GM18867 (cell line): ENCODE results near the gene TAS2R50.
"Not testable (repeated sequence)": the region's sequence is repeated elsewhere in the genome, so short reads cannot be mapped to it uniquely, and the experiment has no call there.

ENCODE experiments used
- ATAC-seq: cut with Tn5 transposase; IDR thresholded peaks from one replicate; pipeline ENCODE4 v1.9.1; 2021; ENCODE audit warnings: mild to moderate bottlenecking, moderate library complexity; ENCODE audit not compliant: unreplicated experiment

Gene TAS2R50

GRCh38 chr12:10986812-10987211 lies at the start of gene TAS2R50:
TSS of gene TAS2R50 (minus strand) at chr12:10986912. CDS start at chr12:10986860, 52 bp downstream.
- ATAC-seq: no peak

- ATAC-seq: not testable (repeated sequence)
Observed at GRCh38 chr12:11033959-11034358, 47.2 kb upstream of the TAS2R50 start.

GRCh38 chr12:11031307-11031706 lies 44.6 kb upstream of the TAS2R50 start, which contains the start of gene TAS2R31:
TSS of gene TAS2R31 (minus strand) at chr12:11031407. CDS start at chr12:11031335, 72 bp downstream.
- ATAC-seq: no peak

DNA sequence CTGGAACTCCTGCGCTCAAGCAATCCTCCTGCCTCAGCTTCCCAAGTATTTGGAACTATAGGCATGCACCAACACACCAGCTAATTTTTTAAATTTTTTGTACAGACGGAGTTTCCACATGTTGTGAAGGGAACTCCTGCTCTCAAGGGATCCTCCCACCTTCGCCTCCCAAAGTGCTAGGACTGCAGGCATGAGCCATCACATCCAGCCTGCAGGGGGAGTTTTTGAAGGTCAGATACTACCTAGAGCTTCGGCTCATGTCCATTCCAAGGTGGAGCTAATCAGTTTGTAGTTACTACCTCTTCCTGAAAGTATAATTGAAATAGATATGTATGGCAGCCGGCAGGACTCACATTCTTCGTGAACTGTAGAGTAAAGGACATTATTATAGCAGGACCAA lies 39.4 kb upstream of the TAS2R50 start:
- no peak for ATAC-seq

GRCh38 chr12:11023387-11023786 lies 36.7 kb upstream of the TAS2R50 start:
- no peak for ATAC-seq

DNA sequence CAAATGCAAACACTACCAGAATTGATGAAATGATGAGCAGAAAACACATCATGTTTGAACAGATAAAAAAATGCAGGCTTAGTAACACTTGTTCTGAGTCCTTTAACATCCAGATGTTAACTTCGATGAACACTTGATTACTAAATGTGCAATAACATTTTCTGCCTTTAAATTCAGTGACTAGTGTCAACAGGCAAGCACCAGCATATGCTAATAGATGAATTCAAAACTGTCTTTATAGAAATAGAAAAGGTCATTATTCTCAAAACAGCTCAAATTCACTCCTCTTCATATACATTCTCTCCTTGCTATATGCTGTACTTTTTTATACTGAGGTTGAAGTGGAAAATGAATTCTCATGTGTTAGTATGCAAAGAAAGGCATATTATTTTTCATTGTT lies 35.8 kb upstream of the TAS2R50 start, which contains the start of gene TAS2R19:
Gene TAS2R19, minus strand, starts transcription at position 101 of the 400 bp plus-strand sequence. Its CDS starts 49 bp downstream, at position 52.
- no peak for ATAC-seq

DNA sequence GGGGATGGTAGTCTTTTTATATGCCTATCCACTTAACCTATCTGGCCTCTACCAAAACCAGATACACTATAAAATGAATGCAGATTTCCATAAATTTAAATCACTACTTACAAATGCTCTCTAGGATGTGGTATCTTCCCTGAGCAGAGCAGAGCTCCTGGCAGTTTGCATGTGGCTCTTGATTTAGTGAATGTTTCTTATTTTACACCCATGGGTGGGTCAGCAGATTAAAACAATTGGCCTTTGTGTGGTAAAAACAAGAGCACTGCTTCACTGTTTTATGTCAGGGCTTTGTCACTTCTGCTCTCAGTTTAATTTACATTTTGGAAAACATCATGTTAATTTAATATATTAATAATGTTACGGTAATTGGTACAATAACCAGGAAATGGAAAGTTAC lies 30.2 kb upstream of the TAS2R50 start:
- ATAC-seq: no peak

- no peak for ATAC-seq
Observed at GRCh38 chr12:11015775-11016430, 29.2 kb upstream of the TAS2R50 start.

- no peak for ATAC-seq
Observed at GRCh38 chr12:11014234-11014633, 27.5 kb upstream of the TAS2R50 start.

DNA sequence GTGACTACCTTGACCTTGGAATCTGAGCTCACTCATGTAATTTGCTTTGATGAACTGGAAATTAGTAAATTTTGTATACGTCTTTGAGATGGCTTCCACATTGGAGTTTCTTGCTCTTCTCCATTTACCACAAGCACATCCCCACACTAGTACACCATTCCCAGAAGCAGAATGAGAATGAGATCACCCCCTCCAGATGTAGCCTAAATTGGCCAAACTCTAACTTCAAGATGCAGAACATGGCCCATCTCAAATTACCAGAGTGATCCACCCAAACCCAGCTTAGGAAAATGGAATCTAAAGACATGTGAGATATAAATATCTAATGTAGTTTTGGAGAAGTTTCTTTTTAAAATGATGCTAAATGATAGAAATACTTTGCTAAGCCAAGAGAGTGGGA lies 20.9 kb upstream of the TAS2R50 start:
- no peak for ATAC-seq

GRCh38 chr12:10998204-10998603 lies 11.5 kb upstream of the TAS2R50 start, which contains the start of gene TAS2R20:
TSS of gene TAS2R20 (minus strand) at chr12:10998304. CDS start at chr12:10997875, 429 bp downstream.
- no peak for ATAC-seq

DNA sequence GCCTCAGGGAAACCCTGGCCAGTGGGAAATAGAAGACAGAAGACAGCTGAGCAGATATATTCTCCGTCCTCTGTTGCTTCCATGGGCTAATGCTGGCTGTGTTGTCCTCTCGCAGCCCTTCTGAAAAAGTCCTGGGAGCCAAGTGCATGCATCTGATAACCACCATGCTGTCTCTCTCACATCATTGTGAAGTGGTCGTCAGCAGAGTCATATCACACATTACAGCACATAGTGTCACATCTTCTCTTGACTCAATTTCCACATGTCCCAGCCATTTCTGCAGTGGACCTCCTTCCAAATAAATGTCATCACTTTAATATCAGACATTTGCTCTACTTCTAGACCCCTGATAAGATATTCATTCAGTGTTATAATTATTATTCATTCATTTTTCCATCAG lies 7.6 kb upstream of the TAS2R50 start:
- ATAC-seq: no peak

DNA sequence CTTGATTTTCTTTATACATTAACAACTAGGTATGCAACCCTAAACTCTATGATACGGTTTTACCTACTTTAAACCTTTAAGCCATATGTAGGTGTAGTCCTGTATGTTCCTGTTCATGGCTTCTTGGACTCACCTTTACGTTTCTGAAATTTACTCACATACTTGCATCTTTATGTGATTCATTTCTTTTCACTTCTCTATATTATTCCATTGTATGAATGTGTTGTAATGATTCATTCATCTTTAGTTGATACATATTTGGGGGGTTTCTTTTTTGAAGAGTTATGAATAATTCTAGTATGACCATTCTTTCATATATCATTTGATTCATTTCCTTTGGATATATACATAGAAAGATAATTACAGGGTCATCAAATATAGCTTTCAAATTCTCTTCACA lies 2.4 kb upstream of the TAS2R50 start:
- ATAC-seq: no peak

- no peak for ATAC-seq
Observed at GRCh38 chr12:10982244-10982643, 4.5 kb downstream of the TAS2R50 start.

DNA sequence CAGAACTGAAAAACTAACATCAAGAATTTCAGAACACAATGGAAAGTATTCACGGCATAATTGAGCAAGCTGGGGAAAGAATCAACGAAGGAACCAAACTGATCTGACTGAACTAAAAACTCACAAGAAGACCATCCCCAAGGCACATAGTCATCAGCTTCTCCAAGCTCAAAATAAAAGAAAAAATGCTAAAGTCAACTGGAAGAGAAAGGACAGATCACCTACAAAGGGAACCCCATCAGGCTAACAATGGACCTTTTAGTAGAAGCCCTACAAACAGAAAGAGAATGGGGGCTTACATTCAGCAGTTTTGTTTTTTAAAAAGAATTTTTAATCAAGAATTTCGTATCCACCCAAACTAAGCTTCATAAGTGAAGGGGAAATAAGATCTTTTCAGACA lies 11.7 kb downstream of the TAS2R50 start:
- no peak for ATAC-seq

DNA sequence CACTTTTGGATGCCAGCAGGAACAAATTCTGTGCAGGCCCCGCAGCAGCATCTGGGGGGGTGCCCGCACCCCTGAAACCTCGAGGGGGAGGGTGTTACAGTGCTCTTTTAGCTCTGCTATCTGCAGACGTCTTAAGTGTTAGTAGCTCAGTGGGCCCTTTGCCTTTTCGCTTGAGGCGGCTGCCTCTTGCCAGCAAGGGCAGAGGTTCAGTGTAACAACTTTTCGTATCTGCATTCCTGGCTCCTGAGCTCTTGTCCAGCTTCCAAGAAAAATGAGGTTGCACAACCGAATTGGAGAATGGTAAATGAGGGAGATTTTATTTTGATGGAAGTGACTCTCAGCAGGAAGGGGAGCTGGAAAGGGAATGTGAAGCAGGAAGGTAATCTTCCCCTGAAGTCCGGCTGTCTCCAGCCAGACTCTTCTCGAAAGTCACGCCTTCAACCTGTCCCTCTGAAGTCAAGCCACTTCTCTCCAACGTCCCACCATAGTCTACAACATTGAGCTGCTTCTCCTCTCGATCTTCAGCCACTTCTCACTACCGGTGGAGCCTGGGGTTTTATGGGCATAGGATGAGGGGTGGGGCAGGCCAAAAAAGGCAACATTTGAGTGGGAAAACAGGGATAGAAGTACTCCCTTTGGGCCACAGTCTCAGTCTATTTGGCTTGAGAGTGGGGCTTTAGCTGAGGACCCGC lies 17.8 kb downstream of the TAS2R50 start:
- ATAC-seq: no peak

- ATAC-seq: no peak
Observed at GRCh38 chr12:10967409-10967808, 19.3 kb downstream of the TAS2R50 start.

DNA sequence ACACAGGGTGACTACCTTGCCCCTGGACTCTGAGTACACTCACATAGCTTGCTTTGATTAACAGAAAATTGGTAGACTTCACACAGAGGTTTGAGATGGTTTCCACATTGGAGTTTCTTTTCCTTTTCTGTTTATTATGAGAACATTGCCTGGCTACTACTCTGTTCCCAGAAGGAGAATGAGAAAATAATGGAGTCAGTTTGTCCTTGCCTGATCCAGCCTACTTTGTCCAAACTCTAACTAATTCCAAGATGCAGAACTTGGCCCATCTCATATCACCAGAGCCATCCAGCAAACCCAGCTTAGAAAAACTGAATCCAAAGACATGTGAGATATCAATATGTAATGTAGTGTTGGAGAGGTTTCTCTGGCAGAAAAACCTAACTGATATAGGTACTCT lies 20.4 kb downstream of the TAS2R50 start:
- no peak for ATAC-seq

DNA sequence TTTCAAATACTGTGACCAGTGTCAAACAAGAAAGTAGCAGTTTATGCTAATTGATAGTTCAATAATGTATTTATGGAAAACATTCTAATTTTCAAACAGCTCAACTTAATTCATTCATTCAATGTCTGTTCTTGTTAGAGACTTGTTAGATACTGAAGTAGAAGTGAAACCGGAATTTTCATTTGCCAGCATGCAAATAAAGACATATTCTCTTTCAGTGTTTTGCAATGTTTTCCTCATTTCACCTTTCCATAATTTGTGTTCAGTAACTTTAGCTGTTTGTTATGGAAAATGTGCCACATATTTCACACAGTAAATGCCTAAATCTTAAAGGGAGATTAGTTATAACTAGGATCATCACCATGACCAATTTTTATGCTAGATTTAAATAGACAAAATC lies 21.2 kb downstream of the TAS2R50 start:
- ATAC-seq: no peak

DNA sequence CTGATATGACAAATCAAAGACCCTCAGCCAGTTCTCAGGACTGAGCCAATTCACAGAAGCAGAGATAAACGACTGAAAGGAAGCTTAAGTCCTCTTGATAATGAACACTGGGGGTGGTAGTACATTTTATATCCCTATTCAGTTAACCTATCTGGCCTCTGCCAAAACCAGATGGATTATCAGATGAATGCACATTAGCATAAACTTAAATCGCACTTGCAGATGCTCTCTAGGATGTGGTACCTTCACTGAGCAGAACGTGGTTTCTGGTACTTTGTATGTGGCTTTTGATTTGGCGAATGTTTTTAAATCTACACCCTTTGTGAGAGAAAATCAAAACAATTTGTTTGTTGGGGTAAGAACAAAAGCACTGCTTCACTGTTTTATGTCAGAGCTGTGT lies 26.5 kb downstream of the TAS2R50 start:
- ATAC-seq: no peak

DNA sequence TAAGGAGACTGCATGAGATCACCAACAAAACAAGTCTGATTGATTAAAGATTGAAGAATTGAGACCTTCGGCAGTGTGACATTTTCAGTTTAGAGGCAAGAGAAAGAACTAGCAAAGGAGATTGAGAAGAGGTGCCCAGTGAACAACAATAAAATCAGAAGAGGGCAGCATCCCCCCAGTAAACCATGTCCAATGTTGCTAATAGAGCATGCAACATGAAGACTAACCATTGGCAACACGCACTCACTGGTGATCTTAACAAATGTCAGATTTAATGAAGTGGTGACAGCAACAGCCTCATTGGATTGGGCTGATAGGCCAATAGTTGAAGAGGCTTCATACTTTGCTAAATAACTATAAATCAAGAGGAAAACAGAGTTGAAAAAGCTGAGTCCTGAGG lies 26.9 kb downstream of the TAS2R50 start:
- no peak for ATAC-seq

DNA sequence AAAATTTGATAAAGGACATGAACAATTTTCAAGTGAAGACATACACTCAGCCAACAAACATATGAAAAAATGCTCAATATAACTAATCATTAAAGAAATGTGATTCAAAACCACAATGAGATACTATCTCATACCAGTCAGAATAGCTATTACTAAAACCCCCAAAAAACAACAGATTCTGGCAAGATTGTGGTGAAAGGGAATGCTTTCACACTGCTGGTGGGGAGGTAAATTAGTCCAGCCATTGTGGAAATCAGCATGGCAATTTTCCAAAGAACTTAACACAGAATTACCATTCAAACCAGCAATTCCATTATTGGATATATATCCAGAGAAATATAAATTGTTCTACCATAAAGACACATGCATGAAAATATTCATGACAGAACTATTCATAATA lies 29.0 kb downstream of the TAS2R50 start:
- ATAC-seq: no peak
